Keratinocyte (primary cell): ENCODE measurements around the gene MTR.

Experiments
- CTCF ChIP-seq, 3 experiments: IDR thresholded peaks in 1 of 3; conservative IDR thresholded peaks in 1 of 3; optimal IDR thresholded peaks in 1 of 3; 2 replicates in 2 of 3; 3 replicates in 1 of 3; pipeline versions ENCODE3 to v1.5.1; 2011; ENCODE audit warnings: low read length in 3 of 3, mild to moderate bottlenecking in 3 of 3, moderate library complexity in 2 of 3, control low read depth in 1 of 3, inconsistent platforms in 1 of 3; ENCODE audit not compliant: insufficient read depth in 2 of 3; ENCODE audit errors: extremely low read depth in 1 of 3
- EZH2 ChIP-seq: IDR thresholded peaks from one replicate; pipeline ENCODE4 v1.6.1; 2012; ENCODE audit warnings: inconsistent platforms, mild to moderate bottlenecking, low read length, moderate library complexity

GRCh38 chr1:236748268-236748870 is 46.7 kb upstream of the MTR start:
- TF ChIP-seq CTCF (optimal IDR thresholded peaks at IDR 0.05 in 1 of 3, IDR thresholded peaks at IDR 0.05 in 1 of 3, conservative IDR thresholded peaks at IDR 0.05 in 1 of 3; ENCODE audit: extremely low read depth in 1 of 3, insufficient read depth in 2 of 3, low read length in 3 of 3) = peak in 2 of 3 experiments; percentile 23 to 28
- TF ChIP-seq EZH2 = no peak
